ENCODE measurements around the gene GPC3.
"Not testable (repeated sequence)": the region's sequence is repeated elsewhere in the genome, so short reads cannot be mapped to it uniquely, and the experiment has no call there.

The GPC3 gene

DNA sequence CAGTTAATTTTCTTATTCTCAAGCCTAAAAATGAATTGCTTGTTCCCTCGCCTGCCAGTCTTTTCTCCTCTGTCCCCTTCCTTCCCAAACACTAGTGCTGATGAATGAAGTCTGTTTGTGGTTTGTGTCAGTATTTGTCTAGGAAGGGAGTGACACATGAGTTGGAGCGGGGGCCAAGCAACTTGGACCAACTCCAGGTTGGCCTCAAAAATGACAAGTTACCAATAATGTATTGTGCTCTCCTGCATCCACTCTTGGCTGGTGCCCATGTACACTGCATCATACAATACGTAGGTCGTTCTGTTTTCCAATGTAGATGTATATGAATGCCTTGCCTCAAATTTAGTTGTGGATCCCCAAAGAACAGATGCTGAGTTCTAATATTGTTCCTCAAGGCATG, 347.1 kb downstream of the GPC3 start:
- DNase-seq: no peak

DNA sequence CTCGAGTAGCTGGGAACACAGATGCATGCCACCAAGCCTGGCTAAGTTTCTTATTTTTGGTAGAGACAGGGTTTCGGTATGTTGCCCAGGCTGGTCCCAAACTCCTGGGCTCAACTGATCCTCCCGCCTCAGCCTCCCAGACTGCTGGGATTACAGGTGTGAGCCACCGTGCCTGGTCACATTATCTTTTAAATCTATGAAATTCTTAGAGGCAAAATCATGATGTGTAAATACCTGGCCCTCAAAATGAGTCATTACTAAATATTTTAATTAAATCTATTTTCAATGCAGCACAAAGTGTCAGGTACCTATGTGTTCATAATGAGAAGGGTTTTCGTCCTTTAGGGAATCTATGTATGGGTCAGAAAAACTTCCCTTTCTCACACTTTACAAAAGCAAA, 347.6 kb downstream of the GPC3 start:
- no peak for DNase-seq

DNA sequence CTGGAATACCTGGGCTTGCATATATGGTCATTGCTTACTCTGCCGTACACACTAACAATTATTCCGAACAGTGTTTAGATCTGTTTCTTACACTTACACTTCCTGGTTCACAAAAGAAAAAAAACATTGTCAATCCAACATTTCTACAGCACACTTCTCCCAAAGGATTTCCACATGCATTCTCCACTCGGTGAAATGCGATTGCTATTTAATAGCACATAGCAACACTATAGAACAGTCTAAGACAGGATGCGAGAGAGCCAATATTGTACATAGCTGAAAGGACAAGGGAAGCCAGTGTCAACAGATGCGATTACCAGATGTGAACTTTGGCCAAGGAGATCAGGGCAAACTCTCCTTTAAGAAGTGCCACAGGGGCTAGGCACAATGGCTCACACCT, 349.4 kb downstream of the GPC3 start:
- no peak for DNase-seq

DNA sequence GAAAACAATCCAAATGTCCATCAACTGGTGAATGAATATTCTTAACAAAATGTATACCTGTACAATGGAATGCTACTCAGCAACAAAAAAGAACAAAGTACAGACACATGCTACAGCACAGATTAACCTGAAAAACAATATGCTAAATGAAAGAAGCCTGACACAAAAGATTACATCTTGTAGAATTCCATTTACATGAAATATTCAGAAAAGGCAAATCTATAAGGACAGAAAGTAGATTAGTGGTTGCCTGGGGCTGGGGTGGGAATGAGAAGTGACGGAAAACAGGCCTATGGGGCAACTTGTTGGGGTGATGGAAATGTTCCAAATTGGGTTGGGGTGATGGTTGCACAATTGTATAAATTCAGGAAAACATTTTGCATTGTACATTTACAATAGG, 351.0 kb downstream of the GPC3 start:
- DNase-seq: no peak

DNA sequence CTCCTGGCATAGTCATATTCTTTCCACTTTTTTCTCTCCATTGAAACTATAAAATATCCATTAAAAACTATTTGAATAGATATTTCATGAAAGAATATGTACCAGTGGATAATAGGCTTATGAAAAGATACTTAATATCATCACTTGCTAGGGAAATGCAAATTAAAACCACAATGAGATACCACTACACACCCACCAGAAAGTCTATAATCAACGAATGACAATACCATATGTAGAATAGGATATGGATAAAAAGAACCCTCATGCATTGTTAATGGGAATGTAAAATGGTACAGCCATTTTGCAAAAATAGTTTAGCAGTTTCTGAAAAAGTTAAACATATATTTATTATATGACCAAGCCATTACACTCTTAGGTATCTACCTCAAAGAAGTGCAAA, 351.4 kb downstream of the GPC3 start:
- no peak for DNase-seq

DNA sequence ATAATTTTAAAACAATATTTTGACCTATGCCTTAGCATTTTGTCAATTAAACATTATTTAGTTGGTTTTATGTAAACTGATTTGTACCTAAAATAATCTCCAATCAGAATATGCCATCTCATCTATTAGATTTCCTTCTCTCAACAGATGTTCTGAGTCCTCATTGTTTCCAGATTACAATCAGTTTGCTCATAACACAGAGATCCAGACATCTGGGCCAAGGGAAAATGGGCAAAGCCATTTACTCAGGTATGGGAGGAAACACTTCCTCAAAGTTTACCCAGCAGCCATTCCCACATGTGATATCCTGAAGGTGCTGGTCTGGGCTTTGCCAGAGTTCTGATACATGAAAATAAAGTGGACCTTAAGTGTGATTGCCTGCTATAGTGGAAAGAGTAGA, 352.2 kb downstream of the GPC3 start:
- no peak for DNase-seq

DNA sequence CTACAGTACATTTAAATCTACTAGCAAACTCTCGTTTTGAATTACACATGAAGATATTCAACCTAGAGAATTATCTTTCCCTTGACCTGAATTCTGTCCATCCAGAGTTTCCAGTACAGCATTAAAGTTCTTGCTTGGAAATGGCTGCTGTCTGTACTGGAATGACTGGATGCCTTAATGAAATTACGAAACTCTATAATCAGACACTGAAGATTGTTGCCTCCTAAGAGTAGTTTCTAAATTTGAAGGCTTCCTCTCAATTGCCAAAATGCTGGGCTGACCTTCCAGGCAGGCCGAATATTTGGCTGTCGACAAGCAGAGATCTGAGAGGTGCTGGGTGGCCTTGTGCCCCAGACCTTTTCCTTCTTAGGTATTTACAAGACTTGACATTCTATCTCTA, 355.0 kb downstream of the GPC3 start:
- no peak for DNase-seq

DNA sequence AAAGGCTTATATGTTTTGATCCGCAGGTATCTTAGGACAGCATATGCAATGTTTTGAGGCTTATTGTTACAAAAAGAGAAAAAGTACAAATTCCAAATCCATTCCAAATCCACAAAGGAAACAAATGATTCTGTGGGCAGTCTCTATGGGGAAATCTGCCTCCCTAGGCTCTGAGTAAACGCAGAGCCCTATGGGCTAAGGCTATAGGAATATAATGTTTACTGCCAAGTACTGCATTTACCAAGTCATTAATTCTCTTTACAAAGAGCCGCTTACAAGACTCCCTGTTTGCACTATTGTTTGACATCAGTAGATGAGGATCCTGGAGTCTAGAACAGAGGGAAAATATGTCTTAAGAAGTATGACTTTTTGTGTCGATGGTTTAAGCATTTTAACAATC, 357.7 kb downstream of the GPC3 start:
- no peak for DNase-seq

DNA sequence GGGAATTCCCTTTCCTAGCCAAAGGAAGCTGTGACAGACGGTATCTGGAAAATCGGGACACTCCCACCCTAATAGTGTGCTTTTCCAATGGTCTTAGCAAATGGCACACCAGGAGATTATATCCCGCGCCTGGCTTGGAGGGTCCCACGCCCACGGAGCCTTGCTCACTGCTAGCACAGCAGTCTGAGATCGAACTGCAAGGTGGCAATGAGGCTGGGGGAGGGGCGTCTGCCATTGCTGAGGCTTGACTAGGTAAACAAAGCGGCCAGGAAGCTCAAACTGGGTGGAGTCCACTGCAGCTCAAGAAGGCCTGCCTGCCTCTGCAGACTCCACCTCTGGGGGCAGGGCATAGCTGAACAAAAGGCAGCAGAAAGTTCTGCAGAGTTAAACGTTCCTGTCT, 364.0 kb downstream of the GPC3 start:
- DNase-seq: not testable (repeated sequence)

DNA sequence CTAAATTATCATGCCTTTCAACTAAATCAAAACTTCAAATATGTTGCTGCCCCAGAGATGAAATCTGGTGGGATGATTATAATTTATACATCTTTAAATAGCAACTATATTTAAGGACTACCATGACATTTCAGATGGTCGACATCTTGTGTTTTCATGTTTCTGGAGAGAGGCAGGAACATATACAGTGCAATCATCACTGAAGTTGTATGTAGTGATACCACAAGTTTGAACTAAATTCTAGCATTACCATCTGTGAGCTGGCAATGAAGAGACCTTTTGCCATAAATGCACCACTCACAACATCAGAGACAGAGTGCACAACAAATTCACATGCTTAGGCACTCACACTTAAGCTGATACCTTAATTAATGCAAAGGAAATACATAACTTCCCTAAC, 373.7 kb downstream of the GPC3 start:
- no peak for DNase-seq

DNA sequence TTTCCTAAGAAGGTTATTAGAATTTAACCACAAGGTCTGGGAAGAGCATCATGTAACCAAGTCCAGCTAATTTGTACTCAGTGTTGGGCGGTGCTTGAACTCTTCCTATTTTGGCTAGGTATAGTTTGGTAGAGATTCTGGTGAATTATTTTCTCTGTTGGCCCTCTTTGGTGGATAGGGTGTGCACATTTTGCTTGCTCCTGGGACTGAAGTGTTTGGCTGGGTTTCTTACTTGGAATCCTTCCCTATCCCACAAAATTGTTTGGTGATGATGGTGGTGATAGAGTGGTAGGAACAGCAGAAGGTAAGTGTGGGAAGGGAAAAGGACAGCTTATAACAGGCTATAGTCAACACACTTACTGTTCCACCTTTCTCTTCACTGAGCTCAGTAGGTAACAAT, 375.3 kb downstream of the GPC3 start:
- no peak for DNase-seq

DNA sequence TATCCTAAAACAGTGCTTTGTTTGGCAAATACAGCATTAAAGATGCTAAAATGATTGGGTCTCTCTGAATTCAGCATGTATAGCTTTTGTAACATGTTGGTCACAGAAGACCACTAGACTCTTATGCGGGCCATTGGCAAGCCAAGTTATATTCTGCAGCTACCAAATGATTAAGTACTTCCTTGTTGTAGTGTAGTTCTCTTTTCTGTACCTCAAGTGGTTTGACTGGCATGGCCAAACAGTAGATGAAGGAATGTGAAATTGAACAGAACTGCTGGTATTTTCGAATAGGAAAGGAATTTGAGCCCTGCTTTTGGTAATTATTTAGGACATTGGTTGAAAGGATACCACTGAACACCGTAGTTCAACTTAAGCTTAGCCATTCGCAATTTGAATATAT, 376.2 kb downstream of the GPC3 start:
- DNase-seq: no peak

DNA sequence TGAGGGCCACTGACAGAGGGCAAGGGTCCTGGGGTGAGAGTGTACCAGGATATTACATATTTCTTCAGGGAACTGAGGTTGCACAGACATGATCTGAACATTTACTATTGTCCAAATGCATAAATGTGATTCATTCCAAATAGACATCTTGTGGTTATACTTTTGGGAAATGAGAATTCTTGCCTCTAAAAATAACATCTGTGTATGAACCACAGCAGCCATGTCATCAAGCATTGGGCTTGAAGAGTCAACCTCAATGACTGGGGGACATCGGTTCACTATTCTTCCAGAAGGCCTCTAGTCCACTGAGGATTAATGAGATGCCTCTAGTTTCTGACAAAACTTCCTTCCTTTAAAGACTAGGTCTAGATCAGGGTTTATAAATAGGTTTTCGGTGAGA, 377.0 kb downstream of the GPC3 start:
- DNase-seq: no peak

DNA sequence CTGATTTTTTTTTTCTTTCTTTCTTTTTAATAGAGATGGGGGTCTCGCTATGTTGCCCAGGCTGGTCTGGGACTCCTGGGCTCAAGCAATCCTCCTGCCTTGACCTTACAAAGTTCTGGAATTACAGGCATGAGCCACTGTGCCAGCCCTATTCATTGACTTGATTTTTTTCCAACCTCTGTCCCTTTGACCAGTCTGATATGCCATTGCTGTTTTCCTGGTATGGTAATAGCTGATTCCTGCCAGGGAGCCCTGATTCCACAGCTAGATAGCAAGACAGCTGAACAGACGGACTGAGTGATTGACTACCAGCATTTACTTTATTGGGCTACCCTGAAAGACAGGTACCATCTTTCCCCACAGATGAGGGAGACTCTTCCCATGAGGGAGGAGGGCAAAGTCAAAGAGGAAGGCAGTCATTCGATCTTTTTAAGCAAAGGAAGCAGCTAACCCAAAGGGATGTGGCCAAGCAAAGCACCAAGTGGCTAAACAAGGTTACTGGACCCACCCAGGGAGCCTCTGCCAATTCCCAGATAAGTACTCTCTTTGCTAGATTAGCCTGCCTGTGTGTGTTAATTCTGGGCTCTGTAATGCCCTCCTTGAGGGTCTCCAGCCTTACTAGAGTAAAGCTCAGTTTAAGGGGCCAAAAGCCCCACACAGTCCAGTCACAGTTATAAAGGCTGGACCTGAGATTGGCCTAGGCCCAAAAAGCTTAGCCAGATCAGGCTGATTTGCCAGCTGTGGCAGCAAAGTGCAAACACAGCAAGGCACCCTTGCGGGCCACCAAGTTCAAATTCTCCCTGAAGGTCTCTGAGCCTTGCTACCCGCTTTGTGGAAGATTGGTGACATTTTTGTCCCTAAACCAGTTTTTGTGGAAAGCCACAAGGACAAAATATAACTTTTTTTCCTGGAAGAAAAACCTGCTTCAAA, 377.7 kb downstream of the GPC3 start:
- no peak for DNase-seq

DNA sequence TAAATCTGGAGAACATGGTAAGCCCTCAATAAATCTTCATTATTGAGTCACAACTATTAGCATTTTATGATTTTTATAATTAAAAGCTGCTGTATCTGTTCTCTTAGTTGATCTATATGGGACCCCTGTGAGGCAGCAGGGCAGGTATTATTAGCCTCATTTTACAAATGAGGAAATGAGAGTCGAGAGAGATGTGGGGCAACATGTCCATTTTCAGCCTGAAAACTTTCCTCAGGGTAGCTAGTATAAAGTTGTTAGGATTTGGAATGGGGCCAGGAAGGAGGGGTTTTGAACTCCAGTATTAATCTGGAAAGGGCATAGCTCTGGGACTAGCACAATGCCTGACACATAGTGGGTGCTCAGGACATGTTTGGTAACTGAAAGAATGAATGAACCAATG, 378.4 kb downstream of the GPC3 start:
- DNase-seq: no peak

DNA sequence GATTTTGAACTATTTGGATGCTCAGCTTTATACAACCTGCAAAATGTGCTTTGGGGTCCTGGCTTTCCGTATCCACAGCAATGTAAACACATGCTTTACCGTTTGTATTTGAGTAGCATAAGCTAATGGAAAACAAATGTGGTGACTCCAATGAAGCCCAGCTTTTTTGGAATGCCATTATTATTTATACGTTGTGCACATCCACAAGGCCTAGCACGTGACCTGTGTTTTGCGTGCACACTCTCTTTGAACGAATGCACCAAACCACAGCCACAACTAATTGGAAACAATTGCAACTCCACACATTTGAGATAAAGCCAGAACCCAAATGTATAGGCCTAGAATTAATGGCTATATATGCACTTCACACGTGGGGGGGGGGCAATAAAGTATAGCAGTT, 380.6 kb downstream of the GPC3 start:
- DNase-seq: no peak

DNA sequence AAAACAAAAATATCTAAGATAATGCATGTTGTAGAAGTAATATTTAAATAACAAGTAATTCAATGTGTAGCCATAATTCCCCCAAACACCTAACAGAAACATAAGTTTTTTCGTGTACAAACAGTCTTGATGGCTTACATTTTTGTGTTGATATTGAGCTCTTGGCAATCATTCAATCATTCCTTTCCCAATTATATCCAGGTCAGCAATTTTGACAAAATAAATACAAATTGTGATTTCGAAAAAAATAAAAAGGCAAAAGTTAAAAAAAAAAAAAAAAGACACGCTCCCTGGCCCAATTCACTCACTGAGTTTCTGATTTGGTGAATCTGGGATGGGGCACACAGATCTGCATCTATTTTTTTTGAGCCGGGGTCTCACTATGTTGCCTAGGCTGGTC, 382.5 kb downstream of the GPC3 start:
- DNase-seq: no peak

DNA sequence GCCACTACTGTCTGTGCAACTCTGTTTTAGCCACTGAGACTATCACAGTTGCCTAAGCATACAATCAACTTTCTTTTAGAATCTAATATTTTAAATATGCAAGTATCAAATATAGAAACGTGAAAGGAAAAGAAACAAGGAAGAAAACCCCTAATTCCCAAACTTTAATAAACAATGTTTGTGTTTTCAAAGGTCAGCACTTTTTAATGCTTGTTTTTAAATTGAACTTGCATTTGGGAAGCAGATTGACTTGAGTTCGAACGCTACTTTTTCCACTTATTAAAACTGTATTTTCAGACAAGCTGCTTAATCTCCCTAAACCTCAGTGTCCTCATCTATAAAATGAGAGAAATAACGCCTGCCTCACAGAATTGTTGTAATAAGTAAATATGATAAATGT, 384.3 kb downstream of the GPC3 start:
- DNase-seq: no peak

DNA sequence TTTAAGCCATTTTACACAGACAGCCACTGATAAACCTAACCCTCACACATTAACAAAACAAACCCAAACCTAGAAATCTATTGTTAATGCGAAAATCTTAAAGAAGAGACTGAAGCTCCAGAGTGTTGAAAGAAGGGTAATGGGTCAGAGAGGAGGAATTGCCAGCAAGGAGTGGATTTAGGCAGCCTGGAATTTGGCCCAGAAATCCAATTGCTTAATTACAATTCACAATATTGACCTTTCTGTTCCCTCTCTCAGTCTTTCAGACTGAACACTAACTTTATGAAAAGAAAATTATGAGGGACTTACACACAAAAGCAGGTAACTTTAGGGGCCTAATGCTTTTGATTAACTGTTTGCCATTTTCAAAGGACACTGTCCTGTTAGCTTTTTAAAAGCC, 384.9 kb downstream of the GPC3 start:
- DNase-seq: no peak

DNA sequence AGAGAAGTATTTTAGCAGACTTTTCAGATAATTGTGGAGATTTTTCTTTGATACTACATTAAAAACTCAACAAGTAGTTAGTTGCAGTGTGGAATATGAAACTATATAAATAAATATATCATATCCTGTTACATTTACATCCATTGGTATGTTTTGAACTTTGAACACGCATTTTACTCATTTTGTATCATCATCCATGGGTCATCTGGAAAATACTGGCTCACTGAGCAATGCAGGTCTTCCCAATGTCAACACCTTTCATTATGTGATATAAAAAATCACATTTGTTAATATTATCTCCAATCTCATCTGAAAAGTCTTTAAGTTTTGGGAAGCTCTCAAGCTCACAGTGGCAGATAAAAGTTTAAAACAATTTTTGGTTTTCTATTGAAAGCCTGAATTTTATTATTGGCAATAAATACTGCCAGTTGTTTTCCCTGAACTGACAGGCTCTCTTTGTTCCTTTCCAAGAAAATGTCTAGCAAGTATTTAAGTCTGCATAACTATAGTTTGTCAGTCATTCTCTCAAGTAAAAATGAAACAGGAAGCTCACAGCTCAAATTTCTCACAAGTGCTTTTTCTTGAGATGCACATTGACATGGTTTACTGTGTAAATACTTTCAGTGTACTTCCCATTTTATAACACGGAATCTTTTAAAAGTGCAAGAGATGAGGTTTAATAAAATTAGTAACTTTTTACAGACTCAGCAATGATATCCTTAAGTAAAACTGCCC, 386.6 kb downstream of the GPC3 start:
- DNase-seq: no peak

DNA sequence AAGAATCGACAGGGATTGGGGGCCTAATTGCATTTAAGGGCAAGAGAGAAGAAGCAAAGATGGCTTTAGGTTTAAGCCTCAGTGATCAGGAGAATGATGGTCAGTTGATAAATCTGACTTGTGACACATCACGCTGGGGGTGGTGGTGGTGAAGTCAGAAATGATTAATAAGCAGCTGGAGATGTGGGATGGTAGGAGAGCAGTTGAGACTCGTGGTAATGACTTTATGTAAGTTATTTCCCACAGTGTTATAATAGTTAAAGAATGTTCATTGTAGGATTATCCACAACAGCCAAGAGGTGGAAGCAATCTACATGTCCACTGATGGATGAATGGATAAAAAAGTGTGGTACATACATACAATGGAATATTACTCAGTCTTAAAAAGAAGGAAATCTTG, 391.2 kb downstream of the GPC3 start:
- no peak for DNase-seq

DNA sequence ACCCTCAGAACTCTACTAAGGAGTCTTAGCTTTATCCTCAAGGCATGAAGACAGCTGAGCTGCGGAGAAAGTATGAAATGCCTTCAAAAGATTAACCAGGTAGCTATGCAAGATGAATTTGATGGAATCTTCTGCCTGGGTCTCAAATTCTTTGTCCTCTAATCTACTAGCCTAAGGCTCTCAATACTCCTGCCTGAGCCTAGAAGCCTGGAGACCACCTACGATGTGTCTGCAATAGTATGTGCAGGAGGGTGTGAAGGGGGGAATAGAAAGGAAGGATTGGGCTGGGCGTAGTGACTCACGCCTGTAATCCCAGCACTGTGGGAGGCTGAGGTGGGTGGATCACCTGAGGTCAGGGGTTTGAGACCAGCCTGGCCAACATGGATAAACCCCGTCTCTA, 391.9 kb downstream of the GPC3 start:
- DNase-seq: no peak

DNA sequence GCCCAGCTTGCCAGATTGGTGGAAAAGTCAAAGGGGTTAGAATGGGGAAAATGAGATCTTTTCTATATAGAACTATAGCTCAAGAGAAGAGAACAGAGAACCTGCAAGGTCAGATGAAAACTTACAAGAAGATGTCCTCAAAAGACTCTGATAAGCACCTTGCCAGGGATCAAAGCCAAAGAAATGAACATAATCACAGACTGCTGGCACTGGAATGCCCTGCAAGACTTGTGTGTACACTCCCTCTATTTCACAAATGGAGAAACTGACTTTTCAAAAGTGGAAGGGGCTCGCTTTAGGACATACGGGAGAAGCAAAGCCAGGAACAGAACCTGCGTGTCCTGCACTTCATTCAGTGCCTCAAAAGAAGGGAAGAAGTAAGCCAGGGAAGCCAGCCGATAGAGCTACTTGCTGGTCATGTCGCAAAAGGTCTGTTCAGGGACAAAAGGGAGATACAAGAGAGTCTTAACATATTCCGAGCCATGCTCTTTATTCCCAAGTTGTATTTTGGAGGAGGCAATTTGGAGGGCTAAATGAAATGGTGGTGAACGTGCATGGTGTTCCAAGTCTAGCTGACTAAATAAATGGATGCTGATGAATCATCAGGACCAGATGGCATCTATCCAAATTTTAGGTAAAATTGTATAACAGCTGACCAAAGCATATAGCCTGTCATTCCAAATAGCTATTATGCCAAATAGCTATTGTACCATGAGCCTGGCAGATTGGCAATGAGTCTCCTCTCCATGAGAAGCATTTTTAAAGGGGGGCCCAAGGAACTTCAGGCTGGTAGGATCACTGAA, 394.5 kb downstream of the GPC3 start:
- no peak for DNase-seq

DNA sequence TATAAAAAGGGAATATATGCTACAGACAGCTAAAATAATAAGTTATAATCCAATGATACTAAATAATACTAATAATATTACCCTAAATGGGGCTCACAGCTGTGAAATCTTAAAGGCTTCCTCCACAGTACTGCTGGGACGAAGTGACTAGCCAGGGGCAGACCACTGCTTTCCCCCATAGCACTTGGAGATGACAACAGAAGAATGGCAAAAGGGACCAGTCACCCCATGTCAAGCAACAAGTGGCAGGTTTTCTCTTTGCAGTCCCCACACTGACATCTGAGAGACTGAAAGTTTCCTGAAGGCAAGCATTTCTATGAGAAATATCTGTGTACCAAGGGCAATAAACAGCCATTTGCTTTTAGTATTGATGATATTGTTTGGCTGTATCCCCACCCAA, 396.6 kb downstream of the GPC3 start:
- no peak for DNase-seq
